Measurements from ENCODE around the gene CDKAL1. TPM values are rescaled to one million over a fixed set of nuclear protein-coding genes. Genes with fewer than 3 reads are reported as not detected.

Gene CDKAL1
- total and polyA plus RNA-seq, 2 experiments from 2014 or later, result 14.4 to 19.5 TPM

- Histone ChIP-seq H3K27me3 (no peaks in the 10 kb centered on the region), H4K20me1 (ENCODE audit: insufficient read depth, poor library complexity, severe bottlenecking) (no peaks in the 10 kb centered on the region), H3K4me1 (ENCODE audit: insufficient read depth) (peaks cover 5% of the 10 kb centered on the region), H3K4me2 (no peak overlapping the region), H2AFZ (no peak overlapping the region), H3K79me2 (no peaks in the 10 kb centered on the region), H3K27ac (no peak overlapping the region), H3K9me3 (ENCODE audit: low read depth) (no peaks in the 10 kb centered on the region), H3K9me2 (replicated peaks; ENCODE audit: insufficient read depth) (no peaks in the 10 kb centered on the region), H3K36me3 (replicated peaks; ENCODE audit: insufficient read depth, low read depth) (no peaks in the 10 kb centered on the region), H3K4me3 (no peak overlapping the region)
- DNase-seq (ENCODE audit: low spot score), result no peak
- 65% methylated on average over 3 of the region's 3 CpGs for WGBS (ENCODE audit: low lambda C conversion rate, missing lambda C conversion rate)
- no peak for TF ChIP-seq EZH2 (IDR thresholded peaks at IDR 0.05; ENCODE audit: borderline replicate concordance)
- TF ChIP-seq CTCF (IDR thresholded peaks at IDR 0.05; ENCODE audit: poor library complexity), result no peak
- TF ChIP-seq EZH2phosphoT487 (IDR thresholded peaks at IDR 0.05; ENCODE audit: low read depth, severe bottlenecking, unreplicated experiment), result no peak
Measured at GRCh38 chr6:21204951-21205350, 670.7 kb downstream of the CDKAL1 start.

- no peaks in the 10 kb centered on the region for H3K36me3 ChIP-seq (replicated peaks; ENCODE audit: insufficient read depth, low read depth)
- H3K4me3 ChIP-seq, result no peak overlapping the region
- no peaks in the 10 kb centered on the region for H3K9me2 ChIP-seq (replicated peaks; ENCODE audit: insufficient read depth)
- no peak overlapping the region for H2AFZ ChIP-seq
- DNase-seq (ENCODE audit: low spot score), result no peak
- no peaks in the 10 kb centered on the region for H3K79me2 ChIP-seq
- H4K20me1 ChIP-seq (ENCODE audit: insufficient read depth, poor library complexity, severe bottlenecking), result no peaks in the 10 kb centered on the region
- peaks cover 5% of the 10 kb centered on the region for H3K4me1 ChIP-seq (ENCODE audit: insufficient read depth)
- no peak overlapping the region for H3K4me2 ChIP-seq
- H3K27me3 ChIP-seq, result no peaks in the 10 kb centered on the region
- TF ChIP-seq EZH2 (IDR thresholded peaks at IDR 0.05; ENCODE audit: borderline replicate concordance), result no peak
- TF ChIP-seq CTCF (IDR thresholded peaks at IDR 0.05; ENCODE audit: poor library complexity), result no peak
- TF ChIP-seq EZH2phosphoT487 (IDR thresholded peaks at IDR 0.05; ENCODE audit: low read depth, severe bottlenecking, unreplicated experiment), result no peak
- no peaks in the 10 kb centered on the region for H3K9me3 ChIP-seq (ENCODE audit: low read depth)
- 74% methylated on average over 9 of the region's 9 CpGs for WGBS (ENCODE audit: low lambda C conversion rate, missing lambda C conversion rate)
- H3K27ac ChIP-seq, result no peak overlapping the region
Measured at GRCh38 chr6:21208081-21208795, 674.0 kb downstream of the CDKAL1 start.

GRCh38 chr6:21208796-21209186, 674.5 kb downstream of the CDKAL1 start:
- Histone ChIP-seq H3K4me1 (ENCODE audit: insufficient read depth) (peaks cover 5% of the 10 kb centered on the region), H3K79me2 (no peaks in the 10 kb centered on the region), H4K20me1 (ENCODE audit: insufficient read depth, poor library complexity, severe bottlenecking) (no peaks in the 10 kb centered on the region), H3K27ac (no peak overlapping the region), H3K9me3 (ENCODE audit: low read depth) (no peaks in the 10 kb centered on the region), H3K4me2 (no peak overlapping the region), H3K36me3 (replicated peaks; ENCODE audit: insufficient read depth, low read depth) (no peaks in the 10 kb centered on the region), H3K27me3 (no peaks in the 10 kb centered on the region), H2AFZ (no peak overlapping the region), H3K4me3 (no peak overlapping the region), H3K9me2 (replicated peaks; ENCODE audit: insufficient read depth) (no peaks in the 10 kb centered on the region)
- TF ChIP-seq EZH2 (IDR thresholded peaks at IDR 0.05; ENCODE audit: borderline replicate concordance) (no peak), EZH2phosphoT487 (IDR thresholded peaks at IDR 0.05; ENCODE audit: low read depth, severe bottlenecking, unreplicated experiment) (no peak), CTCF (IDR thresholded peaks at IDR 0.05; ENCODE audit: poor library complexity) (no peak)
- DNase-seq (ENCODE audit: low spot score), result no peak
- WGBS (ENCODE audit: low lambda C conversion rate, missing lambda C conversion rate), result 86% methylated on average over 5 of the region's 5 CpGs

Measured in hepatocyte (in vitro differentiated cells).